KMS-11 (cell line): ENCODE measurements around the gene THBS1.

Experiments
- H2AFZ ChIP-seq: fragments of 200-600 bp; sonication (generic); 2 replicates; pipeline ENCODE4 v1.6.1; 2016; ENCODE audit warnings: antibody characterized with exemption, mixed run types, low read depth
- H3K27ac ChIP-seq: fragments of 200-600 bp; sonication (generic); 2 replicates; pipeline ENCODE4 v1.6.1; 2016; ENCODE audit warnings: mild to moderate bottlenecking, mixed run types
- H3K27me3 ChIP-seq: fragments of 200-600 bp; sonication (generic); 2 replicates; pipeline ENCODE4 v1.6.1; 2017; ENCODE audit warnings: mild to moderate bottlenecking, low read depth, mixed run types, moderate library complexity; ENCODE audit not compliant: insufficient read depth
- H3K36me3 ChIP-seq: fragments of 200-600 bp; sonication (generic); 2 replicates; pipeline ENCODE4 v1.6.1; 2017; ENCODE audit warnings: mild to moderate bottlenecking, mixed run types; ENCODE audit not compliant: insufficient read depth
- H3K4me1 ChIP-seq: fragments of 200-600 bp; sonication (generic); 2 replicates; pipeline ENCODE4 v1.6.1; 2016; ENCODE audit warnings: mild to moderate bottlenecking, low read depth, mixed run types; ENCODE audit not compliant: poor library complexity, severe bottlenecking
- H3K4me2 ChIP-seq: fragments of 200-600 bp; sonication (generic); 2 replicates; pipeline ENCODE4 v1.7.0; 2016; ENCODE audit warnings: mild to moderate bottlenecking, mixed run types
- H3K4me3 ChIP-seq: fragments of 200-600 bp; sonication (generic); IDR thresholded peaks from 2 replicates; pipeline ENCODE4 v1.6.1; 2017; ENCODE audit warnings: low read depth, low read length, mixed read lengths; ENCODE audit not compliant: insufficient read depth
- H3K79me2 ChIP-seq: fragments of 200-600 bp; sonication (generic); 2 replicates; pipeline ENCODE4 v1.6.1; 2016; ENCODE audit warnings: low read depth, mixed run types; ENCODE audit not compliant: insufficient read depth
- H3K9ac ChIP-seq: fragments of 200-600 bp; sonication (generic); 2 replicates; pipeline ENCODE4 v1.6.1; 2016; ENCODE audit warnings: mild to moderate bottlenecking, mixed run types
- H4K20me1 ChIP-seq: fragments of 200-600 bp; sonication (generic); 2 replicates; pipeline ENCODE4 v1.6.1; 2016; ENCODE audit warnings: mild to moderate bottlenecking, mixed run types; ENCODE audit not compliant: insufficient read depth
- CTCF ChIP-seq: fragments of 200-600 bp; sonication (generic); conservative IDR thresholded peaks from 2 replicates; pipeline ENCODE4 v1.6.1; 2017; ENCODE audit warnings: low read depth, mild to moderate bottlenecking, antibody characterized with exemption, low read length, moderate library complexity, mixed read lengths

THBS1 gene

GRCh38 chr15:39539466-39539865 lies 41.4 kb upstream of the THBS1 start:
- no peak overlapping the region for H3K4me2 ChIP-seq
- H3K79me2 ChIP-seq, result no peaks in the 10 kb centered on the region
- no peaks in the 10 kb centered on the region for H3K27me3 ChIP-seq
- no peaks in the 10 kb centered on the region for H4K20me1 ChIP-seq
- no peak overlapping the region for H3K9ac ChIP-seq
- no peaks in the 10 kb centered on the region for H3K36me3 ChIP-seq
- H3K4me1 ChIP-seq, result no peaks in the 10 kb centered on the region
- no peak for TF ChIP-seq CTCF
- no peak overlapping the region for H3K27ac ChIP-seq
- no peak overlapping the region for H3K4me3 ChIP-seq
- H2AFZ ChIP-seq, result no peak overlapping the region

- H3K27me3 ChIP-seq, result no peaks in the 10 kb centered on the region
- TF ChIP-seq CTCF, result no peak
- no peak overlapping the region for H3K9ac ChIP-seq
- H3K36me3 ChIP-seq, result no peaks in the 10 kb centered on the region
- H4K20me1 ChIP-seq, result no peaks in the 10 kb centered on the region
- H3K27ac ChIP-seq, result no peak overlapping the region
- no peaks in the 10 kb centered on the region for H3K4me1 ChIP-seq
- no peak overlapping the region for H2AFZ ChIP-seq
- H3K4me3 ChIP-seq, result no peak overlapping the region
- H3K4me2 ChIP-seq, result no peak overlapping the region
- no peaks in the 10 kb centered on the region for H3K79me2 ChIP-seq
Measured at GRCh38 chr15:39539973-39540558, 40.8 kb upstream of the THBS1 start.

GRCh38 chr15:39542385-39543065 lies 38.4 kb upstream of the THBS1 start:
- TF ChIP-seq CTCF, result no peak
- H3K4me2 ChIP-seq, result no peak overlapping the region
- no peaks in the 10 kb centered on the region for H3K36me3 ChIP-seq
- no peaks in the 10 kb centered on the region for H3K79me2 ChIP-seq
- H3K4me1 ChIP-seq, result no peaks in the 10 kb centered on the region
- no peak overlapping the region for H2AFZ ChIP-seq
- H3K4me3 ChIP-seq, result no peak overlapping the region
- no peak overlapping the region for H3K9ac ChIP-seq
- no peaks in the 10 kb centered on the region for H3K27me3 ChIP-seq
- H3K27ac ChIP-seq, result no peak overlapping the region
- H4K20me1 ChIP-seq, result no peaks in the 10 kb centered on the region

GRCh38 chr15:39543651-39544050 lies 37.2 kb upstream of the THBS1 start:
- Histone ChIP-seq H3K4me3 (no peak overlapping the region), H2AFZ (no peak overlapping the region), H3K36me3 (no peaks in the 10 kb centered on the region), H3K9ac (no peak overlapping the region), H4K20me1 (no peaks in the 10 kb centered on the region), H3K27me3 (no peaks in the 10 kb centered on the region), H3K4me1 (no peaks in the 10 kb centered on the region), H3K4me2 (no peak overlapping the region), H3K79me2 (no peaks in the 10 kb centered on the region), H3K27ac (no peak overlapping the region)
- no peak for TF ChIP-seq CTCF
